Measurements from ENCODE around the gene MMP14.

DNA sequence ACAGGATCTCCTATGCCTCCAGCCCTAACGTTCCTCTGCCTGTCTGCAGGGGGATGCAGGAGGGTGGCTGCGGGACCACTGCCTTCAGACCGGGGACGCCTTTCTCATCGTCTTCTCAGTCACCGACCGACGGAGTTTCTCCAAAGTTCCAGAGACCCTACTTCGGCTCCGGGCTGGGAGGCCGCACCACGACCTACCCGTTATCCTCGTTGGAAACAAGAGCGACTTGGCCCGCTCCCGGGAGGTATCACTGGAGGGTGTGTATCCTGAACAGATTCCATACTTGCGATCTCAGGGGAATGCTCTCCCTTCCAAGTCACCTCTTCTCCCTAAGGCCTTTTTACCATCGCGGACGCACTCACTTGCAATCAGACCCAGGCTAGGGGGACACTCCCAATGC lies 49.6 kb downstream of the MMP14 start:
- TF ChIP-seq RNF2 (IDR thresholded peaks at IDR 0.05; ENCODE audit: borderline replicate concordance, low read depth, low read length, missing control alignments, poor library complexity, severe bottlenecking) (no peak), YY1 (IDR thresholded peaks at IDR 0.05; ENCODE audit: low read depth, low read length) (no peak), SP1 (IDR thresholded peaks at IDR 0.05; ENCODE audit: low read depth, low read length) (no peak), CBX8 (IDR thresholded peaks at IDR 0.05; ENCODE audit: borderline replicate concordance, low read depth, low read length) (no peak), POLR2A (IDR thresholded peaks at IDR 0.05; ENCODE audit: control extremely low read depth in 1 of 2, low read depth in 2 of 2, low read length in 2 of 2) (no peak)
- TF ChIP-seq, protein P1, sequence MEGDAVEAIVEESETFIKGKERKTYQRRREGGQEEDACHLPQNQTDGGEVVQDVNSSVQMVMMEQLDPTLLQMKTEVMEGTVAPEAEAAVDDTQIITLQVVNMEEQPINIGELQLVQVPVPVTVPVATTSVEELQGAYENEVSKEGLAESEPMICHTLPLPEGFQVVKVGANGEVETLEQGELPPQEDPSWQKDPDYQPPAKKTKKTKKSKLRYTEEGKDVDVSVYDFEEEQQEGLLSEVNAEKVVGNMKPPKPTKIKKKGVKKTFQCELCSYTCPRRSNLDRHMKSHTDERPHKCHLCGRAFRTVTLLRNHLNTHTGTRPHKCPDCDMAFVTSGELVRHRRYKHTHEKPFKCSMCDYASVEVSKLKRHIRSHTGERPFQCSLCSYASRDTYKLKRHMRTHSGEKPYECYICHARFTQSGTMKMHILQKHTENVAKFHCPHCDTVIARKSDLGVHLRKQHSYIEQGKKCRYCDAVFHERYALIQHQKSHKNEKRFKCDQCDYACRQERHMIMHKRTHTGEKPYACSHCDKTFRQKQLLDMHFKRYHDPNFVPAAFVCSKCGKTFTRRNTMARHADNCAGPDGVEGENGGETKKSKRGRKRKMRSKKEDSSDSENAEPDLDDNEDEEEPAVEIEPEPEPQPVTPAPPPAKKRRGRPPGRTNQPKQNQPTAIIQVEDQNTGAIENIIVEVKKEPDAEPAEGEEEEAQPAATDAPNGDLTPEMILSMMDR (IDR thresholded peaks at IDR 0.05; ENCODE audit: control extremely low read depth in 1 of 3, insufficient read depth in 1 of 3, low read depth in 1 of 3, low read length in 3 of 3), result no peak

Data from H1 (cell line).